Measurements from ENCODE around the gene ULK3.

GRCh38 chr15:74829486-74829885 lies 13.5 kb downstream of the ULK3 start:
- no peak for TF ChIP-seq CTCF (IDR thresholded peaks at IDR 0.05)
- no peak for TF ChIP-seq POLR2A (IDR thresholded peaks at IDR 0.05)

Measured in esophagus squamous epithelium (tissue), 4 donors.